Measurements from ENCODE around the gene LFNG. TPM values are rescaled to one million over a fixed set of nuclear protein-coding genes. Genes with fewer than 3 reads are reported as not detected.

The LFNG gene
- total and polyA plus RNA-seq, 2 experiments from 2014 or later = 0.45 to 1.3 TPM

- no peaks in the 10 kb centered on the region for H3K36me3 ChIP-seq
- H3K27me3 ChIP-seq = peaks cover 14% of the 10 kb centered on the region
- no peaks in the 10 kb centered on the region for H3K4me1 ChIP-seq (ENCODE audit: low read depth)
- no peaks in the 10 kb centered on the region for H3K9me3 ChIP-seq (ENCODE audit: low read depth)
- H3K4me3 ChIP-seq = no peak overlapping the region
- DNase-seq (ENCODE audit: low read depth in 1 of 2, low spot score in 1 of 2) = no peak
- H3K27ac ChIP-seq = no peak overlapping the region
- TF ChIP-seq, protein P1, sequence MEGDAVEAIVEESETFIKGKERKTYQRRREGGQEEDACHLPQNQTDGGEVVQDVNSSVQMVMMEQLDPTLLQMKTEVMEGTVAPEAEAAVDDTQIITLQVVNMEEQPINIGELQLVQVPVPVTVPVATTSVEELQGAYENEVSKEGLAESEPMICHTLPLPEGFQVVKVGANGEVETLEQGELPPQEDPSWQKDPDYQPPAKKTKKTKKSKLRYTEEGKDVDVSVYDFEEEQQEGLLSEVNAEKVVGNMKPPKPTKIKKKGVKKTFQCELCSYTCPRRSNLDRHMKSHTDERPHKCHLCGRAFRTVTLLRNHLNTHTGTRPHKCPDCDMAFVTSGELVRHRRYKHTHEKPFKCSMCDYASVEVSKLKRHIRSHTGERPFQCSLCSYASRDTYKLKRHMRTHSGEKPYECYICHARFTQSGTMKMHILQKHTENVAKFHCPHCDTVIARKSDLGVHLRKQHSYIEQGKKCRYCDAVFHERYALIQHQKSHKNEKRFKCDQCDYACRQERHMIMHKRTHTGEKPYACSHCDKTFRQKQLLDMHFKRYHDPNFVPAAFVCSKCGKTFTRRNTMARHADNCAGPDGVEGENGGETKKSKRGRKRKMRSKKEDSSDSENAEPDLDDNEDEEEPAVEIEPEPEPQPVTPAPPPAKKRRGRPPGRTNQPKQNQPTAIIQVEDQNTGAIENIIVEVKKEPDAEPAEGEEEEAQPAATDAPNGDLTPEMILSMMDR (IDR thresholded peaks at IDR 0.05; ENCODE audit: low read depth, low read length) = no peak
Observed at GRCh38 chr7:2513702-2514101, 5.9 kb upstream of the LFNG start.

DNA sequence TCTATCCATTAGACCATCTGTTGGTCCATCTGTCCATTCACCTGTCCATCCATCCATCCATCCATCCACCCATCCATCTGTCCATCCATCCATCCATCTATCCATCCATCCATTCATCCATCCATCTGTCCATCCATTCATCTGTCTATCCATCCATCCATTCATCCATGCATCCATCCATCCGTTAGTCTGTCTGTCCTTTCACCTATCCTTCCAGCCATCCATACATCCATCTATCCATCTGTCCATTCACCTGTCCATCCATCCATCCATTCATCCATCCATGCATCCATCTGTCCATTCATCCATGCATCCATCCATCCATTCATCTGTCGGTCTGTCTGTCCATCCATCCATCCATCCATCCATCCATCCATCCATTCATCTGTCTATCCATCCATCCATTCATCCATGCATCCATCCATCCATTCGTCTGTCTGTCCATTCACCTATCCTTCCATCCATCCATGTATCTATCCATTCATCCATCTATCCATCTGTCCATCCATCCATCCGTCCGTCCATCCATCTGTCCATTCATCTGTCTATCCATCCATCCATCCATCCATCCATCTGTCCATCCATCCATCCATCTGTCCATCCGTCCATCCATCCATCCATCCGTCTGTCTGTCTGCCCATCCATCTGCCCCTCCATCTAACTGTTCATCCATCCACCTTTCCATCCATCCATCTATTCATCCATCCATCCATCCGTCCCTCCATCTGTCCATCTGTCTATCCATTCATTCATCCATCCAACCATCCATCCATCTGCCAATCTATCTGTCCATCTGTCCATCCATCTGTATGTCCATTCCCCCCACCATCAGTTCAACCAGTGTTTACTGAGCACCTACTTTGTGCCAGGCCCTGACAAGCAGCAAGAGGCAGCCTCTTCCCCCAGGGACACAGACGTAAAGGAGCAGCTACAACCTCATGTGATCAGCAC, 4.8 kb upstream of the LFNG start:
- no peak for DNase-seq (ENCODE audit: low read depth in 1 of 2, low spot score in 1 of 2)
- no peaks in the 10 kb centered on the region for H3K4me1 ChIP-seq (ENCODE audit: low read depth)
- TF ChIP-seq, protein P1 (IDR thresholded peaks at IDR 0.05; ENCODE audit: low read depth, low read length) = no peak
- no peaks in the 10 kb centered on the region for H3K9me3 ChIP-seq (ENCODE audit: low read depth)
- no peaks in the 10 kb centered on the region for H3K36me3 ChIP-seq
- H3K4me3 ChIP-seq = no peak overlapping the region
- H3K27ac ChIP-seq = no peak overlapping the region
- H3K27me3 ChIP-seq = peaks cover 20% of the 10 kb centered on the region

GRCh38 chr7:2515424-2516193, 4.0 kb upstream of the LFNG start:
- no peaks in the 10 kb centered on the region for H3K9me3 ChIP-seq (ENCODE audit: low read depth)
- no peak overlapping the region for H3K4me3 ChIP-seq
- TF ChIP-seq, protein P1 (IDR thresholded peaks at IDR 0.05; ENCODE audit: low read depth, low read length) = no peak
- DNase-seq (ENCODE audit: low read depth in 1 of 2, low spot score in 1 of 2) = no peak
- no peaks in the 10 kb centered on the region for H3K4me1 ChIP-seq (ENCODE audit: low read depth)
- H3K27ac ChIP-seq = no peak overlapping the region
- no peaks in the 10 kb centered on the region for H3K36me3 ChIP-seq
- H3K27me3 ChIP-seq = peaks cover 20% of the 10 kb centered on the region

GRCh38 chr7:2516194-2516555, 3.4 kb upstream of the LFNG start:
- TF ChIP-seq, protein P1 (IDR thresholded peaks at IDR 0.05; ENCODE audit: low read depth, low read length) = no peak
- Histone ChIP-seq H3K4me3 (no peak overlapping the region), H3K4me1 (ENCODE audit: low read depth) (no peaks in the 10 kb centered on the region), H3K36me3 (no peaks in the 10 kb centered on the region), H3K27me3 (peaks cover 26% of the 10 kb centered on the region), H3K27ac (no peak overlapping the region), H3K9me3 (ENCODE audit: low read depth) (no peaks in the 10 kb centered on the region)
- no peak for DNase-seq (ENCODE audit: low read depth in 1 of 2, low spot score in 1 of 2)

GRCh38 chr7:2517026-2517425, 2.5 kb upstream of the LFNG start:
- Histone ChIP-seq H3K27ac (no peak overlapping the region), H3K4me1 (ENCODE audit: low read depth) (no peaks in the 10 kb centered on the region), H3K9me3 (ENCODE audit: low read depth) (no peaks in the 10 kb centered on the region), H3K4me3 (no peak overlapping the region), H3K36me3 (no peaks in the 10 kb centered on the region), H3K27me3 (peaks cover 32% of the 10 kb centered on the region)
- TF ChIP-seq, protein P1 (IDR thresholded peaks at IDR 0.05; ENCODE audit: low read depth, low read length) = peak; percentile 7
- DNase-seq (ENCODE audit: low read depth in 1 of 2, low spot score in 1 of 2) = peak in 1 of 2 donors; percentile 85
